ENCODE data around the gene CPD.

CPD gene

DNA sequence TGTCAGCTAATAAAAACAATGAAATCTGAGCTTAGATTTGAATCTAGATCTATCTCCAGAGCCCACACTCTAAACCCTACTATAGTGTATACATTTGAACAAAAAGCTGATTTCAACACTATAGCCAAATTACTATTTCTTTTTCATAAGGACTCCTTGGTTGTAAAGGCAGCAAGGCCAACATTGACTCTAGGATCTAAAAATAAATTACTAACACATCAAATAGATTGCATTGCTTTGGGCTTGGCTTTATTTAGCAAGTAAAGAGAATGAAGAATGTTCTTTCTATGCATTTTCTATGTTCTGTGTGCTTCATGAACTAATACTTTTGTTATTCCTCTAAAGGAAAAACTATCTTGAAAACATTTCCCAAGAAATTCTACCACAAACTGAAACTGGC, 103.8 kb downstream of the CPD start:
- in situ Hi-C loops (cut with MboI; ENCODE audit: low sequenced_read_pairs), result no loop called here

DNA sequence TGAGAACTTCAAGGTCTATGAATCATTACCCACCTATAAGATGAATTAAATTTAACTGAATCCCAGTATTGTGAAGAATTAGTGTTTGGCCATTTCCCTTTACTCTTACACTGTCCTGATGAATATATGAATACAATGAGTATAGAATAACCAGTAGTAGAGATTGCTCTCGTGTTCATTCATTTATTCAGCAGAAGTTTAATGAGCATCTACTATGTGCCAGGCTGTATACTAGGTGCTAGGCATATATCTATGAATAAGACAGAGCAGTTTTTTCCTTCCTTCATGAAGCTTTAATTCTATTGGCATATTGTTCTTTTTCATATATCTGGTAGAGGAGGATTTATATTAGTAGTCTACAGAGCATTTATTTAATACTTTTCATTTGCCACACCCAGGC, 104.4 kb downstream of the CPD start:
- in situ Hi-C loops (cut with MboI; ENCODE audit: low sequenced_read_pairs), result no loop called here

DNA sequence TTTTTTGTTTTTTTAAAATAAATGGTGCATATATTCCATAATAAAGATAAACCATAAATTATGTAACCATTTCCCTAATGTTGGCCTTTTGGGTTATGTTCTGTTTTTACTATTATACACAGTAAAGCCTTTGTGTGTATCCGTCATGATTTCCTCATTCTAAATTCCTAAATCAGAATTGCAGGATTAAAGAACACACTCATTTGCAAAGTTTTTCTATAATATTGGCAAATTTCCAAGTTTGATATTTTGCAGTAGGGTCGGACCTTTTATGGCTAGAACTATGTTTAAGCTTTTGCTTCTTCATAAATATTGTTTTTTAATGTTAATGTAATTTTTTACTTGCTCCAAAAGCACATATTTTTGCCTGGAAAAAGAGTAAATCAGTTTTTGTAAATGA, 115.1 kb downstream of the CPD start:
- in situ Hi-C loops (cut with MboI; ENCODE audit: low sequenced_read_pairs), result no loop called here

DNA sequence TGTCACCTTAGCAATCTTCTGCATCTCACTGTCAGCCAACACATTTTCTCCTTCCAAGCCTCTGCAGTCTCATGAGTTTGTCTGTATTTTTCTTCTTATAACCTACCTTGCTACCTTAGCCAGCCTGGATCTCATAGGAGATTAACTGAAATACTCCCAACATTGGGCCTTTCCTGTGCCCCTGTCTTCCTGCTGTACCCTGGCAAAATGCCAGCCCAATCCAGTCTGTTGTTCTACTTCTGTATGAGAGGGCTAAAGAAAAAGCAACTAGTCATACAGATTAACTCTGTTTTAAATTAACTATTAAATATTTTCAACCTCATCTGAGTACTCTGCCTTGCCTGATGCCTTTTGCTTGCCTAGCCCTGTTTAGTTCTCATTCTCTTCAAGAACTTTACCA, 116.9 kb downstream of the CPD start:
- in situ Hi-C loops (cut with MboI; ENCODE audit: low sequenced_read_pairs), result no loop called here

DNA sequence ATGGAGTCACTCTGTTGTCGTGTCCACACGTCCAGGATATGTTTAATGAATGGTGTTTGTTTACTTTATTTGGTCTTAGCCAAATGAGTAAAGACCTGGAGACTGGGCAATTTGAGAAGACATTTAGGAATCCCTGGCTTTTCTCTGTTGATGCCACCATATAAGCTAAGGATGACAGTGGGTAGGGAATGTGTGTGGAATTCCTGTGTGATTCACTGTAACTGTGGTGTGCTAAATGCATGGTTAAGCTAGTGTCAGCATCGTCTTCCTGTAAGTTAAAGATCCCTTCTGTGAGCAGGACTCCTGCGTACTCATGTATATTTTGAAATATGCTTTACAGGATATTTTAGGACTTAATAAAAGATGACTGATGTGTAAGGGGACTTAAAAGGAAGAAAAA, 124.8 kb downstream of the CPD start:
- in situ Hi-C loops (cut with MboI; ENCODE audit: low sequenced_read_pairs), result no loop called here

DNA sequence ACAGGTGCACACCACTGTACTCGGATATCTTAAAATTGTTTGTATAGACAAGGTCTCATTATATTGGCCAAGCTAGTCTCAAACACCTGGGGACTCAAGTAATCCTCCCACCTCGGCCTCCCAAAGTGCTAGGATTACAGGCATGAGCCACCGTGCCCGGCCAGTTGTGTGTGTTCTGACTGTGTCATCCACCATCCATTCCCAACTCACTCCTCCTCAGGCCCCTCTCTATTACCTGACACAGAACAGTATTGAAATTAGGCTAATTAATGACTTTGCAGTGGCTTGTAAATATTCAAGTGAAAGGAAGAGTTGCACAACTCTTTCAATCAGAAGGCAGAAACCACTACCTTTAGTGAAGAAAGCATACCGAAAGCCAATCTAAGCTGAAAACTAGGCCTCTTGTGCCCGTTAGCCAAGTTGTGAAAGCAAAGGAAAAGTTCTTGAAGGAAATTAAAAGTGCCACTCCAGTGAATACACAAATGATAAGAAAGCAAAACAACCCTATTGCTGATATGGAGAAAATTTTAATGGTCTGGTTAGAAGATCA, 127.2 kb downstream of the CPD start:
- in situ Hi-C loops (cut with MboI; ENCODE audit: low sequenced_read_pairs), result no loop called here

DNA sequence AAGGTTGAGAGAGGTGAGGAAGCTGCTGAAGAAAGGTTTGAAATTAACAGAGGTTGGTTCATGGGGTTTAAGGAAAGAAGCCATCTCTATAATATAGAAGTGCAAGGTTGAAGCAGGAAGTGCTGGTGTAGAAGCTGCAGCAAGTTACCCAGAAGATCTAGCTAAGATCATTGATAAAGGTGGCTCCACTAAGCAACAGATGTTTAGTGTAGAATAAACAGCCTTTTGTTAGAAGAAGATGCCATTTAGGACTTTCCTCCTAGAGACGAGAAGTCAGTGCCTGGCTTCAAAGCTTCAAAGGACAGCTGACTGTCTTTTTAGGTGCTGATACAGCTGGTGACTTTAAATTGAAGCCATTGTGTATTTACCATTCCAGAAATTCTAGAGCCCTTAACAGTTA, 127.8 kb downstream of the CPD start:
- in situ Hi-C loops (cut with MboI; ENCODE audit: low sequenced_read_pairs), result no loop called here

DNA sequence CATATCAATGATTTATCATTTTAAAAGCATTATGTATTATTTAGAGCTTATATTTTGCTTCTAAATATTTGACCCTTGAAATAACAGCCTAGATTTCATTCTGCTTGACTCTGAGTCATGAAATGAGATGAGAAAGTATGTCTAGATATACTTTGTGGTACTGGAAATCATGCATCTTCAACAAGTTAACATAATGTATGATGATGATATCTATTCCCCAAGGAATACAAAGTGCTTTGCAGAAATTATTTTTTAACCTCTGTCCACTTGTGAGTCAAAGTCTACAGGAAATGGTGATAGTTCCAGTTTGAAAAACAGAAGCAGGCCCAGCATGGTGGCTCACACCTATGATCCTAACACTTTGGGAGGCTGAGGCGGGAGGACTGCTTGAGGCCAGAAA, 134.6 kb downstream of the CPD start:
- in situ Hi-C loops (cut with MboI; ENCODE audit: low sequenced_read_pairs), result no loop called here

DNA sequence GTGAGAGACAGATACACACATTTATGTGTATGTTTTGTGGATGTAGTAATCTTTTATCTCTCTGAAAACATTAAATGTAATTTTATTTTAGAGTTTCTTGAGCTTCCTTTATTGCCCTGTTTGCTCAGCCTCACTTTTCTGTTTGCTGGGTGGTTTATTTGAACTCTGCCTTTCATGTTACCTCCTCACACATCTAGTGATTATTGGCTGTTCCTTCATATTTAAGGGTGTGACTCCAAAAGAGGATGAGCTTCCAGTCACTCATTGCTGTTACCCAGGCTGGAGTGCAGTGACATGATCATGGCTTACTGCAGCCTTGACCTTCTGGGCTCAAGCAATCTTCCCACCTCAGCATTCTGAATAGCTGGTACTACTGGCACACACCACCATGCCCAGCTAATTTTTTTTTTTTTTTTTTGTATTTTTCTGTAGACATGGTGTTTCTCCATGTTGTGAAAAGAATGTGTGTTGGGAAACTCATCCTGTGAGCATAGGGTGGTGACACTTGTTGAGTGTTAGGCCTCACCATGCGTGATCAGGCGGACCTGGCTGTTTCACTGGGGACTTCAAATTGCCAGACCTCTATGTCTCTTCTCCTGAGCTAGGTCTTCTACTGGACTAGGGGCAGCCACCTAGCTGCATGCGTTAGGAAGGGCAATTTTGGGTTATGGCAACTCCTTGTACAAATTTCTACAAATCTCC, 136.3 kb downstream of the CPD start:
- in situ Hi-C loops (cut with MboI; ENCODE audit: low sequenced_read_pairs), result no loop called here

DNA sequence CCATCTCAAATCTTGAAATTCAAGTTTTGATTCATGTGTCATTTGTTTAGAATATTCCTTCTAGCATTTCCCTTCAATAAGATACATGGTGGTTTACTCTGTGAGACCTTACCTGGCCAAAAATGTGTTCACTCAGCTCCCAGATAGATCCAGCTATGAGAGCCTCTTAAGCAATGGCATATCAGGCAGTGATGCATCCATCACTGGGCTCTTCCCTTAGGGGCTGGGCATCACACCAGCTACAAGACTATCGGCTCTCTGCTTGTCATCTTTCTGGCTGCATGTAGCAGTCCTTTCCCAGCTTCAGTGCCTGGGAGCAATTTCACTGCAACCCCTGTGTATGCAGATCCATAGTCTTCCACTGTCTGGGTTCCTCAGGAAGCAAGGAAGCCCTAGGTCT, 139.1 kb downstream of the CPD start:
- in situ Hi-C loops (cut with MboI; ENCODE audit: low sequenced_read_pairs), result no loop called here

DNA sequence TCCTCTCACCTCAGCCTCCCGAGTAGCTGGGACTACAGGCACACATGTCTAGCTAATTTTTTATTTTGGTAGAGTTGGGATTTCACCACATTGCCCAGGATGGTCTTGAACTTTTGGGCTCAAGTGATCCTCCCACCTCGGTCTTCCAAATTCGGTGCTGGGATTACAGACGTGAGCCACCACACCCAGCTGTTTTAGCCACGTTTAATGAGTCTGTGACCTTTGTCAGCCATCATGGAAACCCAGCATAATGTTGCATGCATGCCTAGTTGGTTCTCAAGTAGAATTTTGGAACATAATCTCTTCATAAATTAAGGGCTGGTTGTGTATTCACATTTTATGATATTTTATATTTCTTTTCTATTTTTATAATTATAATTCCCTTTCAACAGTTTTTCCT, 140.4 kb downstream of the CPD start:
- in situ Hi-C loops (cut with MboI; ENCODE audit: low sequenced_read_pairs), result no loop called here
